H9 (cell line): ENCODE measurements around the gene PRSS21. TPM values are rescaled to one million over a fixed set of nuclear protein-coding genes. Genes with fewer than 3 reads are reported as not detected.

Source experiments
- DNase-seq: peaks from one replicate; pipeline ENCODE4 v3.0.0-alpha.2; 2017
- H2AFZ ChIP-seq: one replicate; pipeline ENCODE4 v1.6.1; 2013; ENCODE audit warnings: mild to moderate bottlenecking, low read length, control low read depth, moderate library complexity
- H2AK5ac ChIP-seq: 2 replicates; pipeline ENCODE4 v1.6.1; 2013; ENCODE audit warnings: low read length, control low read depth, mixed read lengths; ENCODE audit not compliant: insufficient read length
- H2BK120ac ChIP-seq: one replicate; pipeline ENCODE4 v1.6.1; 2013; ENCODE audit warnings: low read depth, mild to moderate bottlenecking, low read length, control low read depth, inconsistent platforms; ENCODE audit not compliant: poor library complexity, severe bottlenecking
- H2BK12ac ChIP-seq: 2 replicates; pipeline ENCODE4 v1.6.1; 2013; ENCODE audit warnings: low read length, control low read depth, mixed read lengths, low read depth; ENCODE audit not compliant: insufficient read length
- H2BK15ac ChIP-seq: 2 replicates; pipeline ENCODE4 v1.6.1; 2013; ENCODE audit warnings: low read depth, low read length, control low read depth
- H2BK20ac ChIP-seq: one replicate; pipeline ENCODE4 v1.6.1; 2013; ENCODE audit warnings: low read depth, mild to moderate bottlenecking, low read length, control low read depth, inconsistent platforms; ENCODE audit not compliant: poor library complexity, severe bottlenecking
- H2BK5ac ChIP-seq: 2 replicates; pipeline ENCODE4 v1.6.1; 2013; ENCODE audit warnings: low read length, control low read depth, mixed read lengths; ENCODE audit not compliant: insufficient read length
- H3K14ac ChIP-seq: 2 replicates; pipeline ENCODE4 v1.6.1; 2013; ENCODE audit warnings: low read length, control low read depth; ENCODE audit not compliant: insufficient read depth
- H3K18ac ChIP-seq: 2 replicates; pipeline ENCODE4 v1.6.1; 2013; ENCODE audit warnings: low read depth, mild to moderate bottlenecking, mixed read lengths, low read length, control low read depth; ENCODE audit not compliant: insufficient read length
- H3K23ac ChIP-seq: 2 replicates; pipeline ENCODE4 v1.6.1; 2013; ENCODE audit warnings: low read length, control low read depth, mixed read lengths, low read depth; ENCODE audit not compliant: insufficient read length
- H3K23me2 ChIP-seq: 2 replicates; pipeline ENCODE4 v1.6.1; 2013; ENCODE audit warnings: low read depth, mild to moderate bottlenecking, mixed read lengths, low read length, control low read depth; ENCODE audit not compliant: insufficient read length, poor library complexity, severe bottlenecking
- H3K27ac ChIP-seq: 2 replicates; pipeline ENCODE4 v1.5.1; 2013; ENCODE audit warnings: low read length, control low read depth, mixed read lengths, low read depth; ENCODE audit not compliant: insufficient read length
- H3K27me3 ChIP-seq: 2 replicates; pipeline ENCODE4 v1.6.1; 2013; ENCODE audit warnings: low read length, control low read depth, inconsistent platforms; ENCODE audit not compliant: insufficient read depth
- H3K4ac ChIP-seq: 2 replicates; pipeline ENCODE4 v1.6.1; 2013; ENCODE audit warnings: low read depth, mild to moderate bottlenecking, control low read depth, inconsistent platforms, low read length, moderate library complexity
- H3K4me1 ChIP-seq: 2 replicates; pipeline ENCODE4 v1.6.1; 2013; ENCODE audit warnings: low read length, control low read depth, inconsistent platforms; ENCODE audit not compliant: insufficient read depth
- H3K4me2 ChIP-seq: 2 replicates; pipeline ENCODE4 v1.6.1; 2013; ENCODE audit warnings: low read length, control low read depth, mixed read lengths; ENCODE audit not compliant: insufficient read length, insufficient read depth
- H3K56ac ChIP-seq: 2 replicates; pipeline ENCODE4 v1.6.1; 2013; ENCODE audit warnings: low read depth, mild to moderate bottlenecking, mixed read lengths, low read length, control low read depth; ENCODE audit not compliant: insufficient read length
- H3K79me1 ChIP-seq: 2 replicates; pipeline ENCODE4 v1.6.1; 2013; ENCODE audit warnings: low read depth, mild to moderate bottlenecking, moderate library complexity, low read length, control low read depth, inconsistent platforms; ENCODE audit not compliant: insufficient read depth, poor library complexity, severe bottlenecking
- H3K79me2 ChIP-seq: 2 replicates; pipeline ENCODE4 v1.6.1; 2013; ENCODE audit warnings: low read length, control low read depth, inconsistent platforms; ENCODE audit not compliant: insufficient read depth
- H3K9ac ChIP-seq: 2 replicates; pipeline ENCODE4 v1.6.1; 2013; ENCODE audit warnings: low read length, control low read depth, mixed read lengths; ENCODE audit not compliant: insufficient read length; ENCODE audit errors: extremely low read depth
- H3K9me3 ChIP-seq: one replicate; pipeline ENCODE4 v1.6.1; 2013; ENCODE audit warnings: low read depth, low read length, inconsistent platforms; ENCODE audit not compliant: control insufficient read depth
- H3T11ph ChIP-seq: one replicate; pipeline ENCODE4 v1.6.1; 2013; ENCODE audit warnings: mild to moderate bottlenecking, low read length, control low read depth, inconsistent platforms
- H4K20me1 ChIP-seq: one replicate; pipeline ENCODE4 v1.6.1; 2013; ENCODE audit not compliant: control insufficient read depth, insufficient read length, insufficient read depth
- H4K5ac ChIP-seq: 2 replicates; pipeline ENCODE4 v1.6.1; 2013; ENCODE audit warnings: low read depth, mild to moderate bottlenecking, mixed read lengths, low read length, control low read depth; ENCODE audit not compliant: insufficient read length
- H4K8ac ChIP-seq: replicated peaks from 2 replicates; pipeline ENCODE4 v1.6.1; 2013; ENCODE audit warnings: low read length, control low read depth, mixed read lengths, low read depth; ENCODE audit not compliant: insufficient read length
- H4K91ac ChIP-seq: 2 replicates; pipeline ENCODE4 v1.6.1; 2013; ENCODE audit warnings: low read depth, mild to moderate bottlenecking, moderate library complexity, mixed read lengths, low read length, control low read depth; ENCODE audit not compliant: insufficient read length
- H3K27ac Mint-ChIP-seq, 3 experiments: 2 replicates in 2 of 3; 3 replicates in 1 of 3; pipeline ENCODE4 v1.8.0; 2020 to 2021; ENCODE audit warnings: mixed read lengths in 3 of 3, mild to moderate bottlenecking in 1 of 3, moderate library complexity in 1 of 3
- H3K27me3 Mint-ChIP-seq: 2 replicates; pipeline ENCODE4 v1.8.0; 2021; ENCODE audit warnings: low read depth, mild to moderate bottlenecking, moderate library complexity, mixed read lengths
- H3K36me3 Mint-ChIP-seq, 3 experiments: 2 replicates in 2 of 3; 3 replicates in 1 of 3; pipeline ENCODE4 v1.8.0; 2020 to 2021; ENCODE audit warnings: low read depth in 3 of 3, mixed read lengths in 3 of 3; ENCODE audit not compliant: insufficient read depth in 1 of 3
- H3K4me1 Mint-ChIP-seq, 2 experiments: 2 replicates each; pipeline ENCODE4 v1.8.0; 2020; ENCODE audit warnings: mixed read lengths in 2 of 2
- H3K4me3 Mint-ChIP-seq, 2 experiments: 2 replicates in 1 of 2; 3 replicates in 1 of 2; pipeline ENCODE4 v1.8.0; 2020 to 2021; ENCODE audit warnings: mild to moderate bottlenecking in 2 of 2, mixed read lengths in 2 of 2, moderate library complexity in 1 of 2
- H3K9me3 Mint-ChIP-seq, 2 experiments: 2 replicates in 1 of 2; 3 replicates in 1 of 2; pipeline ENCODE4 v1.8.0; 2020; ENCODE audit warnings: mild to moderate bottlenecking in 2 of 2, mixed read lengths in 2 of 2, moderate library complexity in 1 of 2
- CTCF ChIP-seq: fragments of 200-600 bp; sonication (generic); conservative IDR thresholded peaks from 3 replicates; pipeline ENCODE4 v1.8.0; 2021; ENCODE audit warnings: antibody characterized with exemption, mild to moderate bottlenecking
- WGBS: extraction: QIAGEN DNeasy Blood & Tissue Kit; methylation state at CpG from one replicate; pipeline ENCODE4 v1.1.7; 2013; ENCODE audit warnings: missing lambda C conversion rate, low lambda C conversion rate, mixed read lengths; ENCODE audit not compliant: insufficient read length; ENCODE audit errors: extremely low coverage; 5-methylcytosine and 5-hydroxymethylcytosine counted together
- total RNA-seq: library from RNA; stranded (reverse); gene quantifications from 2 replicates; pipeline ENCODE4 v1.2.1, GENCODE V29; 2021

Gene PRSS21
- total RNA-seq, 1 experiment from 2014 or later, result not detected

GRCh38 chr16:2787961-2788360 is 29.1 kb upstream of the PRSS21 start:
- Histone ChIP-seq H2BK120ac (no peak overlapping the region), H3K23ac (no peak overlapping the region), H2AFZ (no peak overlapping the region), H4K8ac (no peak overlapping the region), H3K18ac (no peak overlapping the region), H3K4me1 (no peaks in the 10 kb centered on the region), H3K79me2 (no peaks in the 10 kb centered on the region; the same call in 1 of the 2 replicates), H3K14ac (no peak overlapping the region), H4K5ac (no peak overlapping the region), H4K91ac (no peak overlapping the region), H3K9me3 (no peaks in the 10 kb centered on the region), H3K23me2 (no peaks in the 10 kb centered on the region), H3K27me3 (no peaks in the 10 kb centered on the region), H2AK5ac (no peak overlapping the region), H3K9ac (no peak overlapping the region), H2BK5ac (no peak overlapping the region), H2BK15ac (no peak overlapping the region), H3K56ac (no peak overlapping the region), H2BK12ac (no peak overlapping the region), H3K27ac (no peak overlapping the region), H3K4me2 (no peak overlapping the region), H3K4ac (no peak overlapping the region), H2BK20ac (no peak overlapping the region), H3T11ph (no peak overlapping the region), H3K79me1 (no peaks in the 10 kb centered on the region), H4K20me1 (no peaks in the 10 kb centered on the region)
- Mint-ChIP-seq H3K9me3 (no peaks in the 10 kb centered on the region), H3K4me3 (no peak overlapping the region), H3K27me3 (peaks cover 30% of the 10 kb centered on the region), H3K27ac (no peak overlapping the region), H3K4me1 (peaks cover 2 to 17% of the 10 kb centered on the region in 2 experiments; a peak in 2 of 4 replicates), H3K36me3 (no peaks in the 10 kb centered on the region)
- no CpG with 5 or more reads among the region's 7 CpGs for WGBS
- TF ChIP-seq CTCF, result no peak
- DNase-seq, result no peak
